OCI-LY1 (cell line): Measurements from ENCODE around the gene CBFA2T3.
A peak's percentile ranks its signal among the peaks of the same experiment; 100 is the strongest.

Experiments
- H2AFZ ChIP-seq: fragments of 200-600 bp; sonication (generic), shearing (Covaris generic); 2 replicates; pipeline ENCODE4 v1.6.0; 2014; ENCODE audit warnings: antibody characterized with exemption, mild to moderate bottlenecking, low read length
- H3F3A ChIP-seq: fragments of 200-600 bp; sonication (generic), shearing (Covaris generic); 2 replicates; pipeline ENCODE4 v1.6.0; 2014; ENCODE audit warnings: mild to moderate bottlenecking, antibody characterized with exemption, low read length, moderate library complexity; ENCODE audit not compliant: insufficient read depth
- H3K27ac ChIP-seq: fragments of 200-600 bp; sonication (generic); 2 replicates; pipeline ENCODE4 v1.5.1; 2014; ENCODE audit warnings: low read length, mixed run types, mild to moderate bottlenecking, low read depth; ENCODE audit not compliant: poor library complexity, severe bottlenecking
- H3K27me3 ChIP-seq: fragments of 200-600 bp; sonication (generic); 2 replicates; pipeline ENCODE4 v1.6.0; 2014; ENCODE audit warnings: antibody characterized with exemption, mild to moderate bottlenecking, low read length, moderate library complexity; ENCODE audit not compliant: insufficient read depth
- H3K36me3 ChIP-seq: fragments of 200-600 bp; sonication (generic); 2 replicates; pipeline ENCODE4 v1.6.1; 2014; ENCODE audit warnings: mild to moderate bottlenecking, antibody characterized with exemption, low read length, moderate library complexity, mixed read lengths; ENCODE audit not compliant: insufficient read depth
- H3K4me1 ChIP-seq: fragments of 200-600 bp; sonication (generic); 2 replicates; pipeline ENCODE4 v1.5.1; 2014; ENCODE audit warnings: mild to moderate bottlenecking, low read length, moderate library complexity; ENCODE audit not compliant: insufficient read depth, severe bottlenecking
- H3K4me2 ChIP-seq: fragments of 200-600 bp; sonication (generic), shearing (Covaris generic); 2 replicates; pipeline ENCODE4 v1.6.1; 2014; ENCODE audit warnings: low read length
- H3K4me3 ChIP-seq: fragments of 200-600 bp; sonication (generic); 2 replicates; pipeline ENCODE4 v1.5.1; 2014; ENCODE audit warnings: low read length, low read depth, mild to moderate bottlenecking, mixed read lengths; ENCODE audit not compliant: poor library complexity, severe bottlenecking
- H3K79me2 ChIP-seq: fragments of 200-600 bp; shearing (Covaris generic); 2 replicates; pipeline ENCODE4 v1.6.1; 2016; ENCODE audit warnings: mixed run types, low read length, mixed read lengths; ENCODE audit not compliant: insufficient read depth
- H3K9ac ChIP-seq: fragments of 200-600 bp; sonication (generic), shearing (Covaris generic); 2 replicates; pipeline ENCODE4 v1.6.1; 2014; ENCODE audit warnings: mild to moderate bottlenecking, low read length, mixed read lengths
- H3K9me2 ChIP-seq: fragments of 200-600 bp; sonication (generic), shearing (Covaris generic); 2 replicates; pipeline ENCODE4 v1.6.1; 2014; ENCODE audit warnings: low read depth, mild to moderate bottlenecking, low read length, mixed read lengths
- H3K9me3 ChIP-seq: fragments of 200-600 bp; shearing (Covaris generic); 2 replicates; pipeline ENCODE4 v1.6.1; 2014; ENCODE audit warnings: low read length, mixed read lengths
- H4K20me1 ChIP-seq: fragments of 200-600 bp; sonication (generic), shearing (Covaris generic); 2 replicates; pipeline ENCODE4 v1.6.0; 2016; ENCODE audit warnings: mild to moderate bottlenecking, low read length; ENCODE audit not compliant: insufficient read depth
- EZH2 ChIP-seq: fragments of 200-600 bp; sonication (generic), shearing (Covaris generic); IDR thresholded peaks from 2 replicates; pipeline ENCODE4 v1.8.0; 2017; ENCODE audit warnings: borderline replicate concordance, mixed run types, mild to moderate bottlenecking, antibody characterized with exemption, low read length, moderate library complexity, mixed read lengths
- TF ChIP-seq, protein P1 (sequence below): fragments of 200-600 bp; sonication (generic), shearing (Covaris generic); IDR thresholded peaks from 2 replicates; pipeline ENCODE4 v1.5.1; 2017; ENCODE audit warnings: mild to moderate bottlenecking, antibody characterized with exemption, low read length, moderate library complexity, mixed read lengths

CBFA2T3 gene

DNA sequence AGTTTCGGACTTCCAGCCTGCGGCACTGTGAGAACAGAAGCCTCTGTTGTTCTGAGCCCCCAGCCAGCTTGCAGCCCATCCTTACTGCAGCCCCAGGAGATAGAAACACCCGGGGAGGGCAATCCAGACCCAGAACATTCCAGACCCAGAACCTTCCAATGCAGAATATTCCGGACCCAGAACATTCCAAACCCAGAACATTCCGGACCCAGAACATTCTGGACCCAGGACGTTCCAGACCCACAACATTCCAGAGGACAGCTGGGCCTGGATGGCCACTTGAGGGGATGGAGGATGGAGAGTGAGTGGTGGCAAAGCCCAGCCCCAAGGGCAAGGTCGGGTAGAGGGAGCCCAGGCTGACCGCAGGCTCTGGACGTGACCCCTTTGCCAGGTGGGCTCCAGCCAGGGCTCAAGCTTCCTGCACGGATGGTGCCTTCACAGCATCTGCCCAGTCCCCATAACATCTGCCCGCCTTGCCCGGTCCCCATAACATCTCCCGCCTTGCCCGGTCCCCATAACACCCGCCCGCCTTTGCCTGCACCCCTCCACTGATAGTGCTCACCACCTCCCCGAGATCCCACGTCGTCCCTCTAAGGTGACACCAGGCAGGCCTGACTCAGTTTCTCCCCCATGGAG lies 3.5 kb downstream of the CBFA2T3 start:
- Histone ChIP-seq H3F3A (no peaks in the 10 kb centered on the region), H3K4me2 (peak overlapping the region; percentile 73), H3K4me3 (peak overlapping the region; percentile 65), H3K79me2 (no peaks in the 10 kb centered on the region), H3K4me1 (peaks cover 100% of the 10 kb centered on the region), H3K27ac (peak overlapping the region; percentile 100), H3K27me3 (no peaks in the 10 kb centered on the region), H2AFZ (no peak overlapping the region), H3K9me3 (no peaks in the 10 kb centered on the region), H4K20me1 (no peaks in the 10 kb centered on the region), H3K9ac (peak overlapping the region; percentile 86), H3K9me2 (no peaks in the 10 kb centered on the region), H3K36me3 (no peaks in the 10 kb centered on the region)
- no peak for TF ChIP-seq EZH2
- TF ChIP-seq, protein P1, sequence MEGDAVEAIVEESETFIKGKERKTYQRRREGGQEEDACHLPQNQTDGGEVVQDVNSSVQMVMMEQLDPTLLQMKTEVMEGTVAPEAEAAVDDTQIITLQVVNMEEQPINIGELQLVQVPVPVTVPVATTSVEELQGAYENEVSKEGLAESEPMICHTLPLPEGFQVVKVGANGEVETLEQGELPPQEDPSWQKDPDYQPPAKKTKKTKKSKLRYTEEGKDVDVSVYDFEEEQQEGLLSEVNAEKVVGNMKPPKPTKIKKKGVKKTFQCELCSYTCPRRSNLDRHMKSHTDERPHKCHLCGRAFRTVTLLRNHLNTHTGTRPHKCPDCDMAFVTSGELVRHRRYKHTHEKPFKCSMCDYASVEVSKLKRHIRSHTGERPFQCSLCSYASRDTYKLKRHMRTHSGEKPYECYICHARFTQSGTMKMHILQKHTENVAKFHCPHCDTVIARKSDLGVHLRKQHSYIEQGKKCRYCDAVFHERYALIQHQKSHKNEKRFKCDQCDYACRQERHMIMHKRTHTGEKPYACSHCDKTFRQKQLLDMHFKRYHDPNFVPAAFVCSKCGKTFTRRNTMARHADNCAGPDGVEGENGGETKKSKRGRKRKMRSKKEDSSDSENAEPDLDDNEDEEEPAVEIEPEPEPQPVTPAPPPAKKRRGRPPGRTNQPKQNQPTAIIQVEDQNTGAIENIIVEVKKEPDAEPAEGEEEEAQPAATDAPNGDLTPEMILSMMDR = no peak

DNA sequence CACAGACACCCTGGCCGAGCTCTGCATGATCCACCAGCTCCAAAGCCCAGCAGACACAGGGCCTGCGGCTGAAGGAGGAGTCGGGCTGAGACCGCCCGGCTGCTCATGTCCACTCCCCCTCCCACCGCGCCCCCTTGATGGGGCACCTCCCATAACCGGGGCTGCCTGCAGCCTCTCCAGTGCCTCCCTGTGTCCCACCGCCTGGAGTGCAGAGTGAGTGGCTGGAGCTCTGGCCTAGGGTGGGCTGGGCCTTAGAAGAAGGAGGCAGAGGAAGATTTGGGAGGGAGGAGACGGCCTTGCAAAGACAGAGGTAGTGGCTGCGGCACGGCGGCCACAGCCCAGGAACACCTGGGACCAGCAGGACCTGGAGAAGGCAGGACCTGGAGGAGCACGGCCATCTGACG lies 4.0 kb downstream of the CBFA2T3 start:
- Histone ChIP-seq H3K4me1 (peaks cover 100% of the 10 kb centered on the region), H3K9ac (peak overlapping the region; percentile 86)

DNA sequence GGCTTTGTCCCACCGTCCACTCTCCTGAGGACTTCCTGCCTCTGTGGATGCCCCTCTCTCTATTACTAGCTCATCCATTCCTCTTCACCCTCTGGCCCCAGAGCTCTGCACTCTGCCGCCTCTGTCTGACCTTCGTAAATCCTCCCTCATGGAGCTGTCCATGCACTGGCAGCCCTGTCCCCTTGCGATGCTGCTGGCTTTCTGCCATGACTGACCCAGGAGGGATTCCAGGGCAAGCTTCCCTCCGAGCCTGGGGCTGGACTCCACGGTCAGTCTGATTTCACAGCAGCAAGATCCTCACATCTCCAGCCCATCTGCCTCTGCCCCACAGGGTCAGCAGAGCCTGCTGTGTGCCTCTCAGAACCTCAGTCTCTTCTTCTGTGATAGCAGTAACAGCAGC lies 4.7 kb downstream of the CBFA2T3 start:
- no peaks in the 10 kb centered on the region for H3K9me2 ChIP-seq
- no peaks in the 10 kb centered on the region for H3K27me3 ChIP-seq
- H3F3A ChIP-seq = no peaks in the 10 kb centered on the region
- H2AFZ ChIP-seq = no peak overlapping the region
- H3K4me3 ChIP-seq = peak overlapping the region; percentile 65
- H3K36me3 ChIP-seq = no peaks in the 10 kb centered on the region
- TF ChIP-seq, protein P1 = no peak
- no peak for TF ChIP-seq EZH2
- H3K4me2 ChIP-seq = peak overlapping the region; percentile 73
- H3K4me1 ChIP-seq = peaks cover 100% of the 10 kb centered on the region
- H3K9ac ChIP-seq = peak overlapping the region; percentile 86
- no peaks in the 10 kb centered on the region for H3K79me2 ChIP-seq
- peak overlapping the region; percentile 100 for H3K27ac ChIP-seq
- H4K20me1 ChIP-seq = no peaks in the 10 kb centered on the region
- H3K9me3 ChIP-seq = no peaks in the 10 kb centered on the region

More for the DNA sequence above, 4.0 kb downstream of the CBFA2T3 start:
- H3K9me3 ChIP-seq = no peaks in the 10 kb centered on the region
- H3K4me3 ChIP-seq = peak overlapping the region; percentile 65
- H3K27ac ChIP-seq = peak overlapping the region; percentile 100
- H3K79me2 ChIP-seq = no peaks in the 10 kb centered on the region
- H3K27me3 ChIP-seq = no peaks in the 10 kb centered on the region
- H3K9me2 ChIP-seq = no peaks in the 10 kb centered on the region
- no peaks in the 10 kb centered on the region for H4K20me1 ChIP-seq
- no peaks in the 10 kb centered on the region for H3F3A ChIP-seq
- no peak overlapping the region for H2AFZ ChIP-seq
- TF ChIP-seq, protein P1 = no peak
- TF ChIP-seq EZH2 = no peak
- no peaks in the 10 kb centered on the region for H3K36me3 ChIP-seq
- peak overlapping the region; percentile 73 for H3K4me2 ChIP-seq
